SW 1271 (cell line): ENCODE measurements around the gene RIN3.
A peak's percentile ranks its signal among the peaks of the same experiment; 100 is the strongest.

ENCODE experiments used
- DNase-seq, 2 experiments: peaks; one replicate each; lab custom pipeline; 2025; lab: John Stamatoyannopoulos, UW

The RIN3 gene

DNA sequence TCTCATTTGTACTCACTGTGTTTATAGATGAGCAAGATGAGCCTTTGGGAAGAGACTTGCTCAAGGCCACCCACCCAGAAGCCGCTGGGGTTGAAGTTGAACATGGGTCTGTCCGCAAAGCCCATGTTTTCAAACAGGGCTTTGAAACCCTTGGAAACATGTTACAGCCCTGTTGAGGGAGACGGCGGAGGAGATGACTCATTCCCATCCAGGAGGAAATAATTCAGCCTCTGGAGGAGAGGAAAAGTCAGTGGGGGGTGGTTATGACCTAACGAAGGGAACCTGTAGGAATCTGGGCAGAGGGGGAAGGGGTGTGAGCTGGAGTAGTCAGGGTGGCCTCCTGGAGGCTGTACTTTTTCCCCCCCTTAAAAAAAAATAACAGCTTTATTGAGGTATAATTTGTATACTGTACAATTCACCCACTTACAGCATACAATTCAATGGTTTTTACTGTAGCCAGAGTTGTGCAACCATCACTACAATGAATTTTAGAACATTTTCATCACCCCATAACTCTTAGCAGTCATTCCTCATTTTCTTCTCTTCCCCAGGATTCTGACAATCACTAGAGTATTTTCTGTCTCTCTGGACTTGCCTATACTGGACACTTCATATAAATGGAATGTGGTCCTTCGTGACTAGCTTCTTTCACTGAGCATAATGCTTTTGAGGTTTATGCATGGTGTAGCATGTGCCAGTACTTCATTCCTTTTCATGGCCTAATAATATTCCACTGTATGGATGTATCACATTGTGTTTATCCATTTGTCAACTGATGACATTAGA lies 1.9 kb upstream of the RIN3 start:
- peak; percentile 90 to 92 for DNase-seq

GRCh38 chr14:92512807-92513203 lies 776 bp upstream of the RIN3 start:
- no peak for DNase-seq

GRCh38 chr14:92513966-92514843 lies 624 bp downstream of the RIN3 start:
- DNase-seq = peak in 1 of 2 experiments; percentile 12

GRCh38 chr14:92514844-92515514 lies 1.4 kb downstream of the RIN3 start:
- DNase-seq = no peak

DNA sequence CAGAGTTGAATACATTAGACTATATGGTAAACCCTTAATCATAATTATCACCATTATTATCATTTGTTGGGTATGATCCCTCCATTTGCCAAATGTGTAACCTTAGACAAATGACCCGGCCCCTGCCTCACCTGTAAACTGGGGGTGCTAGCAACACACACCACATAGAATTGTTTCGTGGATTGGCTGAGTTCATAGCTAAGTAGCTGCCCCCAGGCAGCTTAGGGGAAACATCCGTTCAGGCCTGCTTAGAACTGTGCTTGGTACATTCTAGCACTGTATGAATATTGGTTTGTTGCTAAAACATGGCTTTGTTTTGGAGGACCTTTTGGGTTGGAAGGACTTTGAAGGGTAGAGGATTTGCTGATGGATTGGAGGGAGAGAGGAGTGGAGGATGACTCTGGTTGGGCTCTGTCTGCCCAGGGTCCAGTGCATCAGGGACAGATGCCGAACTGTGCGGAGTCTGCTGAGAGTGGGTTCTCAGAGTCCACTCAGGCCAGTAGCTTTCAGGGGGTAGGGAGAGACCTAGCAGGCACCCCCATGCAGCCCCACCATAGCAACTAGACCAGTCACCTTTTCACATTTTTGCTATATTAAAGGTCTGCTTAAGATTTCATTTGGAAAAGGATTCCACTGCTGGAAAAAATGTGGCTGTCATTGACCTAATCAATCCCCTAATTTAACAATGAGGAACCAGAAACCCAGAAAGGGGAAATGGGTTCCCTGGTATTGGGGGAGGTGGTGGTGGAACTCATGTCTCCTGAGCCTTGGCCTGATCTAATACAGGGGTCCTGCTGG lies 2.2 kb downstream of the RIN3 start:
- DNase-seq = no peak

- DNase-seq = no peak
Observed at GRCh38 chr14:92516344-92516965, 2.9 kb downstream of the RIN3 start.

DNA sequence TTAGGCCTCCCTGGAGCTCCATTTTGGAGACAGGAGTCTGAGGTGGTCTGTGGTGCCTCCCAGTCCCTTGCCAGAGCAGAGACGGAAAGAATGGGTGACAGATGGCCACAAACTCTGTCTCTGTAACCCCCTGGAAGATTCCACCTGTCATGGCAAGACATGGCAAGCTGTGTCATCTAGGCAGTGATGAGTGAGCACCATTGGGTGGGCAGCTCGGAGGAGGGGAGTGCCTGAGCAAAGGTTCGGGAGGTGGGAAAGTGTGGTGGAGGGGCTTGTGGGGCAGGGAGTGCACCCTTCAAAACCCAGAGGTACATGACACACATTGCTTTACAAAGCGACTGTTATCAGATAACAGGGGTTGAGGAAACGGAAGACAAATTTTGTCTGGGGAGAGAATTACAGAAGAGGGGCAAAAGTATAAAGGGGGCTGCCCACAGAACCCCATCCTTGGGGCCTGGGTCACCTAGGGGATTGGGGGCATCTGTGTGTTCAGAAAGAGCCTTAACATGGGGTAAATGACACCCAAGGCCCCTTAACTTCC lies 3.5 kb downstream of the RIN3 start:
- no peak for DNase-seq

DNA sequence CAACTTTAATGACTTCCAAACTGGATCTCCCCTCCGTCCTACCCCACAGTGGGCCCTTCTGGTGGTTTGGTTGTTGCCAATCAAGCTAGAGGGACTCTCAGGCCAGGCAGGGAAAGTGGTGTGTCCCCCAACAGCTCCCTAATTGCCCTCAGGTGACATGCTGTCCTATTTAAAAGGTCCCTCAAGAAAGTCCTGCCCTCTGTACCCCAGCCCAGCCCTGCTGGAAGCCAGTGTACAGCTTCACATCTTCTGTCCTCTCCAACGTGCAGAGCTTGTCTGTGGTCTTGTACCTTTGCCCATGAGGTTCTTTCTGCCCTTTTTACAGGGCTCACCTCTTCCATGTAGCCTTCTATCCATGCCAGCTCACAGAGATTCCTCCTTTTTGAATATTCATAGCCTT lies 4.2 kb downstream of the RIN3 start:
- DNase-seq = no peak

DNA sequence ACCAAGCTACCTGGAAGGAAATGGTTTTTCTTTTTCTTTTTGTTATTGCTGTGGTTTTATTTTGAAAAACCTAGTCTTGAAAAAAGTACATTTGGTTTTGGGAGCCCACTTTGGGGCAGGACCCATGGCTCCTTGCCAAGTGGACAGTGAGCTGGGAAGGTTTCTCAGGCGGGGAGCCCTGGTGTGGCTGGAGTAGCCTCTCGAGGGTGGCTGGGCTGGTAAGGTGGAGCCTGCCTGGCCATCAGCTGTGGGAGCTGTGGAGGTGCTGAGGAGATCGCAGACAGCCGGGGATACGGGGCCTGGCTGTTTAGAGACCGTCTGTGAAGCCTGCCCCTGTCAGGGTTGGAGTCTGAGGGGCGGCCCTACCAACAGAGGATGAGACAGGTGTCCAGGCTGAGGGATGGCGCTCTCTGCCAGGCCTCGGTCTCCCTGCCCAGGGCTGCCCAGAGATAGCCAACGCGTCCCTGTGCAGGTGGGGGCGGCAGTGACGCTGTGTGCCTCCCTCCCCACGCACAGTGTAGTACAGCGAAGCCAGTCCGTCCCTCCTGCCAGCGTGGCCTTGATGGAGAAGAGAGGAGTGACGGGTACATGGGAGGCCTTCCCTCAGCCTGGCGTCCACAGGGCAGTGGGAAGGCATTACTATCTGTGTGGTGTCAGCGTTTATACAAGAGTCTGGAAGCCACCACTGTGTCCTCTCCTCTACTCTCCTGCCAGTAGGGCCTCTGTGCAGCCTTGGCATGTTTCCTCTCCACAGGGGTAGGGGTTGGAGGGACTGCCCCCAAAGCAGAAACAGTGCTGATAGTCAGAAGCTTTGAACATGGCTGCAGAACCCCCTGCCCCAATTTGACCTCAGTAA lies 5.9 kb downstream of the RIN3 start:
- DNase-seq = no peak

DNA sequence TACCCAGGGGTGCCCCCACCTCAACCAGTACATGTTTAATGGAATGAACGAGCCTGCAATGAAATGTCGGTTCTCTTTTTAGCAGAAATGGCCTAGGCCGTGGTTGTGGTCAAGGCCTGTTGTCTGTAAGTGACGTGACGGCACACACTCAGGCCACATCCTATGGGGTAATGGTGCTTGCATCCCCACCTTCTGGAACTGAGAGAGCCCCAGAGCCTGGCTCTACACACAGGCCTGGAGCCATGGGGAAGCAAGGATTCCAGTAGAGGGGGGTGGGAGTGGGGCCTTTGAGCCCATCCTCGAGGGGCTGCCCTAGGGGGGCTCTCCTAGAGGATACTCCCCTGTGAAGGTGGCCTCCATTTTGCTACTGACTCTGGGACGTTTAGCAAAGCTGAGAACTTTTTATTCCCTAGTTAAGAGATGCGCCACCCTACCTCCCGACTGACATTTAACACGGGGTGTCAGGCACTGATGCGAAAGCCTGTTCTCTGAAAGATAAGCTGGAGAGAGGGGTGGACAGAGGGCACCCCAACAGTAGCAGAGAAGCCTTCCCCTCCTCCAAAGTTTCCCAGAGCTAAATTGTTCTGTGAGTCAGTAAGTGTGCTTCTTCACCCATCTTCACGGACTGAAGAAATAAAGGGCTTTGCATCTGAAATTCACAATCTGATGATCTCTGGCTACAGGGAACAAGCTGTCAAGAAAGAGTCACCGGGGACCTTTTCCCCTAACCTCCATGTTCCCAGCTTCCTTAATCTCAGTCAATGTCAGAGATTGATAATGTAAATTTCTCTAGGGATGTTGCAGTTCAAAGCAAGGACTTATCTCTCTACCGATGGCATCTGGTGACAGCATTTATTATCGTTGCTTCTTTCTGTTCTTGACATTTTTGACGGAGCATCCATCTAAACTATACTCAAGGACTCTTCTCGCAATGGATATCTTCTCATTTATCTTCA lies 6.8 kb downstream of the RIN3 start:
- DNase-seq = no peak

DNA sequence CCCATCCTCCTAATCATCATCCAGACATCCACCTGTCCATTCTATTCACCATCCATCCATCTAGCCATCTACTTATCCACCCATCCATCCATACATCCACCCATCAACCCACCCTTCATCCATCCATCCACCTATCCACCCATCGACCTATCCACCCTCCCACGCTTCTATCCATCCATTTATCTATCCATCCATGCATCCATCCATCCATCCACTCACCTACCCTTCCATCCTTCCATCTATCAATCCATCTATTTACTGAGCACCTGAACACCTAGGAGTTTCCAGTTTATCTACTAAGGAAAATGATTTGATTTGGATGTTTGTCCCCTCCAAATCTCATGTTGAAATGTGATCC lies 7.5 kb downstream of the RIN3 start:
- DNase-seq = no peak

GRCh38 chr14:92523752-92524151 lies 10.2 kb downstream of the RIN3 start:
- DNase-seq = no peak

DNA sequence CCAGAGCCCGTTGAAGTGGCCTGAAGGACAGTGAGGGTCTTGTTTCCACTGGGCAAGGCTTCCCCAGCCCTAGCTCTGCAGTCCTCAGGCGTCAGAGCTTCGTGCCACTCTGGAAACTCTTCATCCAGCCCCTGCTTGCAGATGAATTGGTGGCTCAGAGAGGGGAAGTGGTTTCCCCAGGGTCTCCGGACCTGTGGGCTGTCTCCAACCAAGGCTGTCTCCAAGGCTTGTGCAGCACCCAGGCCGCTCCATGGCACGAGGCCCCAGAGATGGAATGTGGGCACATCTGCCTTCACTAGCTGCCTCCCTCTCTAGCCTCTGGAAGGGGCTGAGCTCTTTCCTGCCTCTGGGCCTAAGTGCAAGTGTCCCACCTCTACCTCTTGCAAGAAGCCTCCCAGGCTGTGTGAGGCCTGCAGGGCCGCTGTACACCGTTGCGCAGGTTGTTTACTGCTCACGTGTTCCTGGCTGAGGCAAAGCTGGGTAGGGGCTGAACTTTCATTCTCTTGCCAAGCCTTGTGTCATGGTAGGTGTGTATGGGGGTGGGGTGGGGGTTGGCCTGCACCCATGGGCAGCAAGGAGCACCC lies 11.1 kb downstream of the RIN3 start:
- DNase-seq = no peak

DNA sequence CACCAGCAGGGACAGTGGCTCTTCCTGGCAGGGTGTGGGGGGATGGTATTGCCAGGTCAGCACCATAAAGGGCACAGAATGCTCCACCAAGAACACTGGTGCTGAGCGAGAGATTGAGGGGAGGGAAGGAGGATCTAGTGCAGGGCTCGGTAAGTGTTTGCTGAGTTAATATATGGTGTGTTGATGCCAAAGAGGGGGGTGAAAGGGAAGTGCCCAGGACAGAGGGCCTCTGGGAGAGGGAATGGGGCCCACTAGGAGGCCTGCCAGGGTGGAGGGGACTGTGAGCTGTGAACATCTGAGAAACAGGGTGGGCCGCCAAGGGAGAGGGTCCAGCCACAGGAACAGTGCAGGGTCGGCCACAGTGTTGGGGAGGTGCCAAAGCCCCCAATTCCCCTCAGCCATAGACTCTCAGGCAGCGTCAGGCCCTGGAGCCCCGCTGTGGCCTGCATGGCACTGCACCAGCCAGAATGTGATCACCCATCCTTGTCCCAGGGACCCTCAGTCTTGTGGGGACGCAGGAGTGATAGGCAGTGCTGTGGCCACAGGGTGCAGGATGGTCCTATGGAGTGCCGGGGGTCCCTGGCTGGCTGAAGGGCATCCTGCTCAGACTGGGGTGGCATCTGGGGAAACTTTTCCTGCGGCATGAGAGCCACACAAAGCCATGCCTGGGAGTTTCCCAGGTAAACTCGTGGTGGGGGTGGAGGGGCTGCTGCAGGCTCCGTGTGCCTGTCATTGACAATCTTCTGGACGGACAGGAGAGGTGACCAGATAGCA lies 11.9 kb downstream of the RIN3 start:
- no peak for DNase-seq

GRCh38 chr14:92527721-92528120 lies 14.1 kb downstream of the RIN3 start:
- no peak for DNase-seq

GRCh38 chr14:92528486-92529100 lies 15.0 kb downstream of the RIN3 start:
- DNase-seq = no peak

DNA sequence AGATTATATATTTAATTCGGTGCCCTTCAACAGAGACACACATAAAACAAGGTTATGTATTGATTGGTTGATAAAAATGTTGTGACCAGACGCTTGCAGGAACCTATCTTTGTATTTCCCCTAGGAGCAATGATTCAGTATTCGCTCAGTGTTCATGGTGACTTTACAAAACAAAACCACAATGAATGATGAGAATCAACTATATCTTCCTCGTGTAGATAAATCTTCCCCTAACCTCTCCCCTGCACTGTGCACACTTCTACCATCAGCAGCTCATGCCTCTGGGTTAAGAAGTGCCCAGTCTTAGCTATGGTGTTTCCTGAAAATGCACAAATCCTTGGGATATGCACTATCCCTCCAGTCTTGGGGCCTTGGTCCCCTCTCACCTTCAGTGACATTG lies 16.3 kb downstream of the RIN3 start:
- DNase-seq = no peak
